Upper lobe of left lung (tissue), 6 donors: ENCODE measurements around the gene BRICD5. TPM values are rescaled to one million over a fixed set of nuclear protein-coding genes. Genes with fewer than 3 reads are reported as not detected.

Experiments
- ATAC-seq, 2 donors: fragments of 200-7000 bp; cut with Tn5 transposase; one replicate each; pipeline ENCODE4 v1.9.1; 2022; ENCODE audit warnings: mild to moderate bottlenecking in 2 of 2, moderate library complexity in 2 of 2; ENCODE audit not compliant: low FRiP score in 2 of 2
- DNase-seq, 2 donors: peaks; one replicate each; pipeline ENCODE4 v3.0.0-alpha.2; 2019 to 2020
- H3K27ac ChIP-seq, 4 donors: fragments of 200-600 bp; sonication (generic); one replicate each; pipeline ENCODE4 v1.5.1; 2016 to 2019
- H3K27me3 ChIP-seq, 4 donors: fragments of 200-600 bp; sonication (generic); one replicate each; pipeline ENCODE4 v1.5.1; 2017 to 2019
- H3K36me3 ChIP-seq, 4 donors: fragments of 200-600 bp; sonication (generic); one replicate each; pipeline ENCODE4 v1.5.1; 2016 to 2019
- H3K4me1 ChIP-seq, 4 donors: fragments of 200-600 bp; sonication (generic); one replicate each; pipeline ENCODE4 v1.5.1; 2018 to 2019
- H3K4me3 ChIP-seq, 4 donors: fragments of 200-600 bp; sonication (generic); one replicate each; pipeline ENCODE4 v1.5.1; 2017 to 2019; ENCODE audit warnings: mild to moderate bottlenecking in 2 of 4, moderate library complexity in 1 of 4
- H3K9me3 ChIP-seq, 4 donors: fragments of 200-600 bp; sonication (generic); one replicate each; pipeline ENCODE4 v1.5.1; 2018 to 2019
- EP300 ChIP-seq, 4 donors: sonication (generic); formaldehyde crosslinking; IDR thresholded peaks; one replicate each; pipeline ENCODE4 v1.5.1; 2017; ENCODE audit warnings: antibody characterized with exemption in 4 of 4, control low read depth in 2 of 4
- POLR2A ChIP-seq, 4 donors: fragments of 450-650 bp; IDR thresholded peaks; one replicate each; pipeline ENCODE4 v1.5.1; 2016 to 2017; ENCODE audit warnings: antibody characterized with exemption in 4 of 4, mild to moderate bottlenecking in 2 of 4
- POLR2AphosphoS5 ChIP-seq, 2 donors: sonication (generic); formaldehyde crosslinking; IDR thresholded peaks; one replicate each; pipeline ENCODE4 v1.5.1; 2017; ENCODE audit warnings: antibody characterized with exemption in 2 of 2
- WGBS, 2 donors: methylation state at CpG; one replicate each; pipeline ENCODE4 v1.1.5; 2017 to 2018; 5-methylcytosine and 5-hydroxymethylcytosine counted together
- total RNA-seq, 6 donors: library from RNA; depleted of rRNA in 4 of 6; stranded (reverse); fragments of >200 nt in 4 of 6; gene quantifications; one replicate each; pipeline versions ENCODE4 v1.1.0 to v1.2.1, GENCODE V29; 2016 to 2021
- TF ChIP-seq, protein P1 (sequence below), 6 experiments: fragments of 450-650 bp in 4 of 6; fragments of 200-600 bp in 2 of 6; sonication (generic) in 2 of 6; IDR thresholded peaks; one replicate each; pipeline ENCODE4 v1.5.1; 2016 to 2019; ENCODE audit warnings: antibody characterized with exemption in 6 of 6
- donor health status: DM: no; HTN: no; CAD: no; lungs with moderate emphysema.
- donor health status: DM: no; HTN: yes; CAD: no; lungs with severe emphysema.

BRICD5 gene
- total RNA-seq, 6 donors from 2014 or later, result 4.0 to 70.2 (median 10.8) TPM

DNA sequence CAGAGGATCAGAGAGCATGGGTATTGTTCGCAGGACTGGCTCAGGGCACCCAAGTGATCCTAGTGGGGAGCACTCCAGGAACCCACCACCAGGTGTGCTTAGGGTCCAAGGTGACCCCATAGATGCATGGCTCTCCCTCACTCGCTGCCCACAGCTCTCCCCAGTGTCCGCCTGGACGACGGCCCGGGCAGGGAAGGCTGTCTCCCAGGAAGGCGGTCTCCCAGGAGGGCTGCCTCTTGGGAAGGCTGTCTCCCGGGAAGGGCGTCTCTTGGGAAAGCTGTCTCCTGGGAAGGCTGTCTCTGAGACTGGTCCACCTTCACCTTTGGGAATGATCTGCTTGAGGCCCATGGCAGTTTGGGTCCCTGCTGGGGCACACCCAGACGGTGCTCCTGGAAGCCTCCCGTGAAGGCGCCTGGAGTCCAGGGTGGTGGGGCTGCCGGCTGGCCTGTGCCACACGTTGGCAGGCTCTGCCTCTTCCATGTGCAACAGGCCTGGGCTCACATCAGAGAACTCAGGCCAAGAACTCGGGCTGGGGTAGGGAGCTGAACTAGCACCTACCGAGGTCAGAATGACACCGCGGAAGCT lies 35.7 kb upstream of the BRICD5 start:
- DNase-seq (no peak), ATAC-seq (no peak)
- TF ChIP-seq POLR2AphosphoS5 (IDR thresholded peaks at IDR 0.05), result no peak
- TF ChIP-seq, protein P1, sequence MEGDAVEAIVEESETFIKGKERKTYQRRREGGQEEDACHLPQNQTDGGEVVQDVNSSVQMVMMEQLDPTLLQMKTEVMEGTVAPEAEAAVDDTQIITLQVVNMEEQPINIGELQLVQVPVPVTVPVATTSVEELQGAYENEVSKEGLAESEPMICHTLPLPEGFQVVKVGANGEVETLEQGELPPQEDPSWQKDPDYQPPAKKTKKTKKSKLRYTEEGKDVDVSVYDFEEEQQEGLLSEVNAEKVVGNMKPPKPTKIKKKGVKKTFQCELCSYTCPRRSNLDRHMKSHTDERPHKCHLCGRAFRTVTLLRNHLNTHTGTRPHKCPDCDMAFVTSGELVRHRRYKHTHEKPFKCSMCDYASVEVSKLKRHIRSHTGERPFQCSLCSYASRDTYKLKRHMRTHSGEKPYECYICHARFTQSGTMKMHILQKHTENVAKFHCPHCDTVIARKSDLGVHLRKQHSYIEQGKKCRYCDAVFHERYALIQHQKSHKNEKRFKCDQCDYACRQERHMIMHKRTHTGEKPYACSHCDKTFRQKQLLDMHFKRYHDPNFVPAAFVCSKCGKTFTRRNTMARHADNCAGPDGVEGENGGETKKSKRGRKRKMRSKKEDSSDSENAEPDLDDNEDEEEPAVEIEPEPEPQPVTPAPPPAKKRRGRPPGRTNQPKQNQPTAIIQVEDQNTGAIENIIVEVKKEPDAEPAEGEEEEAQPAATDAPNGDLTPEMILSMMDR (IDR thresholded peaks at IDR 0.05), result no peak
- Histone ChIP-seq H3K36me3 (peaks cover 12 to 51% (median 43%) of the 10 kb centered on the region in 4 donors), H3K9me3 (no peaks in the 10 kb centered on the region), H3K27me3 (no peaks in the 10 kb centered on the region), H3K4me3 (no peak overlapping the region), H3K27ac (no peak overlapping the region), H3K4me1 (peaks cover 8 to 16% (median 11%) of the 10 kb centered on the region in 4 donors)
- 95 to 99% methylated on average over 10 to 18 of the region's 18 CpGs for WGBS, 2 donors

DNA sequence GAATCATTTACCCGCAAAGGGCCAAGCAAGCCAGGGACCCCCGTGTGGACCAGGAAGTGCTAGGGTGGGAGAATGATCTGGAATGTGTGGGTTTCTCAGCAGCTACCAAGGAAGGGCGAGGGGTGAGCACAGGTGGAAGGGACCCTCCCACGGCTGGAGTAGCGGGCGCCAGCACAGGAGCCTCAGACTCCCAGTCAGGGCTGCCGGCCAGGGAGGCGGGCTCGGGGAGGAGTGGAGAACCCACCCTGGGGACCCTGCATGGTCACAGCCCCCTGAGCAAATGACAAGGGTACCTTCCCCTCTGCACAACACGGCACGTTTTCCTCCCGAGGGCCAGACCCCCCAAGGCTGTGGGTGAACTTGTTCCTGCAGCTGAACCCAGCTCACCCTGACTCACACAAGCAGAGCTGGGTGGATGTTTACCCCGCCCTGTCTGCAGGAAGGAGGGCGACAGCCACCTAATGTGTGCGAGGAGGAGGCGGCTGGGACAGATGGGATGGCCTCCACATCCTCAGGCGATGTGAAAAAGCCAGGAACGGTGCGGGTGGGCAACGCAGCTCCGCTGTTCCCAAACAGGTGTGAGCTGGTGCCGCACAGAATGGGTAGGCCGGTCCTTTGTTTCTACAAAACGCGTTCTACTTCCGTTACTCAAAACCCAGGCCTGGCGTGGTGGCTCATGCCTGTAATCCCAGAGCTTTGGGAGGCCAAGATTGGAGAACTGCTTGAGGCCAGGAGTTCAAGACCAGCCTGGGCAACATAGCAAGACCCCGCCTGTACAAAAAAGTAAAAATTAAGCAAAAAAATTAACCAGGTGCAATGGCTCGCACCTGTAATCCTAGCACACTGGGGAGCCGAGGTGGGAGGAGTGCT lies 34.5 kb upstream of the BRICD5 start:
- Histone ChIP-seq H3K27ac (no peak overlapping the region), H3K4me3 (no peak overlapping the region), H3K9me3 (no peaks in the 10 kb centered on the region), H3K27me3 (no peaks in the 10 kb centered on the region), H3K4me1 (peaks cover 3 to 8% (median 3%) of the 10 kb centered on the region in 4 donors), H3K36me3 (peaks cover 12 to 56% (median 43%) of the 10 kb centered on the region in 4 donors)
- no peak for DNase-seq
- ATAC-seq, result no peak
- TF ChIP-seq EP300 (IDR thresholded peaks at IDR 0.05) (no peak), POLR2A (IDR thresholded peaks at IDR 0.05) (no peak), POLR2AphosphoS5 (IDR thresholded peaks at IDR 0.05) (no peak)
- TF ChIP-seq, protein P1 (IDR thresholded peaks at IDR 0.05), result no peak
- WGBS, 2 donors, result 92% methylated on average over 24 to 30 of the region's 30 CpGs

DNA sequence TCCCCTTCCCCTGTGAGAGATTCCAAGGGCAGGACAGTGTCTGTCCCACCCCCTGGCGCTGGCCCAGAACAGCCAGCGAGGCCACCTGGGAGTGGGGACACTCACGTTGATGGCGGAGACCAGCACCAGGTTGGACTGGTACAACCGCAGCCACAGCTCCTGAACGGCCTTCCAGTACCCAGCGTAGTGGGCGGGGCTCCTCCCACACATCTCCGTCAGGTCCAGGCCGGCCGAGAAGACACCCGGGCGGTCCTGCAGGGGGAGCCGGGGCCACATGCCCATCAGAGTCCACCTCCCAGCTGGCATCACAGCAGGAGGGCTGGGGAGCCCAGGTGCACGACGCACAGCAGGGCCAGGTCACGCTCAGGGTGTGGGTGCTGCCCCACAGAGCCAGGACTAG lies 33.6 kb upstream of the BRICD5 start:
- no peak for ATAC-seq
- WGBS, 2 donors, result 87 to 90% methylated on average over 12 to 17 of the region's 17 CpGs
- peaks cover 12 to 58% (median 45%) of the 10 kb centered on the region in 4 donors for H3K36me3 ChIP-seq

DNA sequence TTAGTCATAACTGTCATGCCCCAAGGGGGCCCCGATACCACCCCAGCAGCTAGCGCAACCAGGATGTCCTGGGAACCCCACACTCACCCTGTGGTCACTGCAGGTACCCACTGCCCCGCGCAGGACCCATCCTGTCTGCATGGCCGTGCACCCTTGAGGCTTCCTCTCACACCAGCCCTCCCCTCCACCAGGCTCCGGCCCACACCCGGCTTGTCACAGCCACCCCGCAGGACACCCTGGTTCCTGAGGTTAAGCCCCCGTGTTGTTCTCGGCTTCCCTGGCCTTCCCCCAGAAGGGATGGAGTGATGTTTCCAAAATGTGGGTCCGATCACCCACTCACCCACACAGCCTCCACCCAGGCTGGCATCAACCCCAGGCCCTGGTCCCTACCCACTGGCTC lies 33.1 kb upstream of the BRICD5 start:
- H3K36me3 ChIP-seq, result peaks cover 12 to 58% (median 45%) of the 10 kb centered on the region in 4 donors
- DNase-seq (peak in 1 of 2 donors; percentile 68), ATAC-seq (no peak)
- H3K9me3 ChIP-seq, result no peaks in the 10 kb centered on the region
- no peak overlapping the region for H3K27ac ChIP-seq
- 94 to 95% methylated on average over 10 to 11 of the region's 11 CpGs for WGBS, 2 donors
- TF ChIP-seq EP300 (IDR thresholded peaks at IDR 0.05), result no peak
- TF ChIP-seq POLR2A (IDR thresholded peaks at IDR 0.05), result no peak
- TF ChIP-seq, protein P1 (IDR thresholded peaks at IDR 0.05), result no peak
- TF ChIP-seq POLR2AphosphoS5 (IDR thresholded peaks at IDR 0.05), result no peak
- H3K27me3 ChIP-seq, result no peaks in the 10 kb centered on the region
- H3K4me1 ChIP-seq, result peaks cover 0 to 4% (median 0%) of the 10 kb centered on the region in 4 donors
- no peak overlapping the region for H3K4me3 ChIP-seq

More for the DNA sequence above, 33.6 kb upstream of the BRICD5 start:
- Histone ChIP-seq H3K9me3 (no peaks in the 10 kb centered on the region), H3K4me3 (no peak overlapping the region), H3K4me1 (peaks cover 0 to 4% (median 0%) of the 10 kb centered on the region in 4 donors), H3K27ac (no peak overlapping the region), H3K27me3 (no peaks in the 10 kb centered on the region)
- TF ChIP-seq POLR2A (IDR thresholded peaks at IDR 0.05), result no peak
- TF ChIP-seq, protein P1 (IDR thresholded peaks at IDR 0.05), result no peak
- no peak for TF ChIP-seq POLR2AphosphoS5 (IDR thresholded peaks at IDR 0.05)
- no peak for TF ChIP-seq EP300 (IDR thresholded peaks at IDR 0.05)
- DNase-seq, result no peak
